ENCODE results near the gene PAK1IP1. TPM values are rescaled to one million over a fixed set of nuclear protein-coding genes. Genes with fewer than 3 reads are reported as not detected.

The PAK1IP1 gene
- total RNA-seq, 1 donor = 17.7 TPM

DNA sequence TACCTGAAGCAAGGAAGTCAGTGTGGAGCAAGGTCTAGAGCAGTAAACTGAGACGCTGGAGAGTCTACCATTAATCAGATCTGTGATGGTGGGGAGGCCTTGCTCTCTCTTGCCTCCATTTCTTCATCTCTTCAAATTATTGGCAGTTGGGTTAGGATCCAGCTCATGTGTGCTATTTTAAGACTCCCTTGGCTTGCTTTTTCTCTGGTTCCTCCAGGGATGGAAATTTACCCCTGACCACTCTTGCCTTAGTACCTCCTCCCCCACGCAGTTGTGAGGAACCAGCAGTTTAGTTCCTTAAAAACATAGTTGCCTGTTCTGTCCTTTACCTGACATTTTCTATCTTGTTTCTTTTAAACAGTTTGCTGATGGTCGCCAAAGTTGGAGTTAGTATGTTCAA, 35.5 kb downstream of the PAK1IP1 start:
- Histone ChIP-seq H3K79me2 (ENCODE audit: insufficient read depth, low read length) (peaks cover 20% of the 10 kb centered on the region), H4K20me1 (ENCODE audit: insufficient read depth, low read length) (no peaks in the 10 kb centered on the region), H3K36me3 (ENCODE audit: insufficient read depth, low read length) (peaks cover 49% of the 10 kb centered on the region), H3K4me1 (ENCODE audit: insufficient read depth, low read length) (peaks cover 10% of the 10 kb centered on the region), H3K4me3 (ENCODE audit: insufficient read depth, low read length) (no peak overlapping the region), H3K27me3 (ENCODE audit: insufficient read depth, low read length) (no peaks in the 10 kb centered on the region), H3K27ac (ENCODE audit: low read depth, low read length) (no peak overlapping the region), H2AFZ (ENCODE audit: low read length) (no peak overlapping the region), H3K9me3 (ENCODE audit: low read depth, low read length) (no peaks in the 10 kb centered on the region), H3K4me2 (ENCODE audit: insufficient read depth, low read length) (no peak overlapping the region)
- TF ChIP-seq, protein P1, sequence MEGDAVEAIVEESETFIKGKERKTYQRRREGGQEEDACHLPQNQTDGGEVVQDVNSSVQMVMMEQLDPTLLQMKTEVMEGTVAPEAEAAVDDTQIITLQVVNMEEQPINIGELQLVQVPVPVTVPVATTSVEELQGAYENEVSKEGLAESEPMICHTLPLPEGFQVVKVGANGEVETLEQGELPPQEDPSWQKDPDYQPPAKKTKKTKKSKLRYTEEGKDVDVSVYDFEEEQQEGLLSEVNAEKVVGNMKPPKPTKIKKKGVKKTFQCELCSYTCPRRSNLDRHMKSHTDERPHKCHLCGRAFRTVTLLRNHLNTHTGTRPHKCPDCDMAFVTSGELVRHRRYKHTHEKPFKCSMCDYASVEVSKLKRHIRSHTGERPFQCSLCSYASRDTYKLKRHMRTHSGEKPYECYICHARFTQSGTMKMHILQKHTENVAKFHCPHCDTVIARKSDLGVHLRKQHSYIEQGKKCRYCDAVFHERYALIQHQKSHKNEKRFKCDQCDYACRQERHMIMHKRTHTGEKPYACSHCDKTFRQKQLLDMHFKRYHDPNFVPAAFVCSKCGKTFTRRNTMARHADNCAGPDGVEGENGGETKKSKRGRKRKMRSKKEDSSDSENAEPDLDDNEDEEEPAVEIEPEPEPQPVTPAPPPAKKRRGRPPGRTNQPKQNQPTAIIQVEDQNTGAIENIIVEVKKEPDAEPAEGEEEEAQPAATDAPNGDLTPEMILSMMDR (IDR thresholded peaks at IDR 0.05; ENCODE audit: extremely low read depth, low read depth, low read length) = no peak
- no peak for DNase-seq (ENCODE audit: insufficient read length, low spot score, missing footprints)

DNA sequence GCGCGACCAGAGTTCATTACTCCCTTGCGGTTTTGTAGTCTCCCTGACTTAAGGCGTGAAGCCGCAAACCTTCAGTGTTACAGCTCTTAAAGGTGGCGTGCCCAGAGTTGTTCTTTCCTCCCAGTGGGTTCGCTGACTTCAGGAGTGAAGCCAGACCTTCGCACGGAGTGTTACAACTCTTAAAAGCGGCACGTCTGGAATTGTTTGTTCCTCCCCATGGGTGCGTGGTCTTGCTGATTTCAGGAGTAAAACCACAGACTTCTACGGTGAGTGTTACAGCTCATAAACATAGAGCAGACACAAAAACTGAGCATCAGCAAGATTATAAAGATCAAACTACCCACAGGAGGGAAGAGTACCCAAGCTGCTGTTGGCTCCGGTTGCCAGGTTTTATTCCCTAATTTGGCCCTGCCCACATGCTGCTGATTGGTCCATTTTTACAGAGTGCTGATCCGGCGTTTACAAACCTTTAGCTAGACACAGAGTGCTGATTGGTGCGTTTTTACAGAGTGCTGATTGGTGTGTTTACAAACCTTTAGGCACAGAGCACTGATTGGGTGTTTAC, 38.5 kb downstream of the PAK1IP1 start:
- Histone ChIP-seq H3K4me1 (ENCODE audit: insufficient read depth, low read length) (peaks cover 12% of the 10 kb centered on the region), H4K20me1 (ENCODE audit: insufficient read depth, low read length) (no peaks in the 10 kb centered on the region), H3K4me2 (ENCODE audit: insufficient read depth, low read length) (no peak overlapping the region), H3K9me3 (ENCODE audit: low read depth, low read length) (no peaks in the 10 kb centered on the region), H2AFZ (ENCODE audit: low read length) (no peak overlapping the region), H3K27ac (ENCODE audit: low read depth, low read length) (no peak overlapping the region), H3K4me3 (ENCODE audit: insufficient read depth, low read length) (no peak overlapping the region), H3K27me3 (ENCODE audit: insufficient read depth, low read length) (no peaks in the 10 kb centered on the region), H3K79me2 (ENCODE audit: insufficient read depth, low read length) (peaks cover 2% of the 10 kb centered on the region), H3K36me3 (ENCODE audit: insufficient read depth, low read length) (peaks cover 38% of the 10 kb centered on the region)
- TF ChIP-seq, protein P1 (IDR thresholded peaks at IDR 0.05; ENCODE audit: extremely low read depth, low read depth, low read length) = no peak
- no peak for DNase-seq (ENCODE audit: insufficient read length, low spot score, missing footprints)

DNA sequence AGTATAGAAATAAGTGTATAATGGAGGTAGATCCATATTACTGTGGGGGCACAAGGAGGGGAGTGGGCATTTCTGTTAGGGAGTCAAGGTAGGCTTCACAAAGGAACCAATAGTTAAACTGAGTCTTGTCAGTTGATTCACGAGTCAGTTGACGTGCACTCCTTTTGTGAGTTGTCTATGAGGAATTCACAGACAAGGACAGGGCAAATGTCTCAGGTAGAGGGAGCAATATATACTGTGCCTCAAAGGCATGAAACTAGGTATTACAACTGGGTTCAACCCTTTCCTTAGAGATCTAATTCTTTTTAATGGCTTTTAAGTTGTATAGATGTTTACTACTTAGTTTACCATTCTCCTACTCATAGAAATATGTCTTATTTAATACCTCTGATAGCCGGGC, 39.1 kb downstream of the PAK1IP1 start:
- no peak for DNase-seq (ENCODE audit: insufficient read length, low spot score, missing footprints)
- no peaks in the 10 kb centered on the region for H4K20me1 ChIP-seq (ENCODE audit: insufficient read depth, low read length)
- H2AFZ ChIP-seq (ENCODE audit: low read length) = no peak overlapping the region
- no peaks in the 10 kb centered on the region for H3K9me3 ChIP-seq (ENCODE audit: low read depth, low read length)
- H3K4me3 ChIP-seq (ENCODE audit: insufficient read depth, low read length) = no peak overlapping the region
- H3K27ac ChIP-seq (ENCODE audit: low read depth, low read length) = no peak overlapping the region
- H3K27me3 ChIP-seq (ENCODE audit: insufficient read depth, low read length) = no peaks in the 10 kb centered on the region
- peaks cover 32% of the 10 kb centered on the region for H3K36me3 ChIP-seq (ENCODE audit: insufficient read depth, low read length)
- TF ChIP-seq, protein P1 (IDR thresholded peaks at IDR 0.05; ENCODE audit: extremely low read depth, low read depth, low read length) = no peak
- no peaks in the 10 kb centered on the region for H3K79me2 ChIP-seq (ENCODE audit: insufficient read depth, low read length)
- peaks cover 12% of the 10 kb centered on the region for H3K4me1 ChIP-seq (ENCODE audit: insufficient read depth, low read length)
- no peak overlapping the region for H3K4me2 ChIP-seq (ENCODE audit: insufficient read depth, low read length)

DNA sequence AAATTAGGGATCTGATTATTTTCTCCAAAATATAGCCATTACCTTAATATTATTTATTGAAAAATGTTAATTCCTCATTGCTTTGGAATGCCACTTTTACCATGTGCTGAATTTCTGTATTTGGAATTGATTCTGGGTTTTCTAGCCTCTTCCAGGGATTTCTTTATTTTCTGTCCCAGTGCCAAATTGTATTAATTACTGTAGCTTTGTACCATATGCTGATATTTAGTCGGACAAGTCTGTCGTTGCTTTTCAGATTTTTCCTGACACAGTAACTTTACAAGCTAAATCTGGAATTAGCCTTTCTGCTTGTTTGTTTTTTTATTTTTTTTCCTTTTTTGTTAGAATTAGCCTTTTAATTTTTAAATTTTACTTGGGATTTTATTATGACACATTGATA, 42.0 kb downstream of the PAK1IP1 start:
- no peaks in the 10 kb centered on the region for H3K79me2 ChIP-seq (ENCODE audit: insufficient read depth, low read length)

More for the DNA sequence above, 42.0 kb downstream of the PAK1IP1 start:
- TF ChIP-seq, protein P1 (IDR thresholded peaks at IDR 0.05; ENCODE audit: extremely low read depth, low read depth, low read length) = no peak
- no peak for DNase-seq (ENCODE audit: insufficient read length, low spot score, missing footprints)
- Histone ChIP-seq H3K4me1 (ENCODE audit: insufficient read depth, low read length) (peaks cover 12% of the 10 kb centered on the region), H2AFZ (ENCODE audit: low read length) (no peak overlapping the region), H3K4me3 (ENCODE audit: insufficient read depth, low read length) (no peak overlapping the region), H3K9me3 (ENCODE audit: low read depth, low read length) (no peaks in the 10 kb centered on the region), H3K4me2 (ENCODE audit: insufficient read depth, low read length) (no peak overlapping the region), H3K36me3 (ENCODE audit: insufficient read depth, low read length) (peaks cover 18% of the 10 kb centered on the region), H3K27ac (ENCODE audit: low read depth, low read length) (no peak overlapping the region), H3K27me3 (ENCODE audit: insufficient read depth, low read length) (no peaks in the 10 kb centered on the region), H4K20me1 (ENCODE audit: insufficient read depth, low read length) (no peaks in the 10 kb centered on the region)

All from osteoblast (primary cell).